Rectal smooth muscle tissue (tissue), 1 donor: Measurements from ENCODE around the gene IFIT2.
"Not testable (repeated sequence)": the region's sequence is repeated elsewhere in the genome, so short reads cannot be mapped to it uniquely, and the experiment has no call there.

Experiments used
- H3K27ac ChIP-seq: one replicate; pipeline ENCODE4 v1.7.0; 2013; ENCODE audit warnings: low read depth, low read length, inconsistent platforms
- H3K27me3 ChIP-seq: one replicate; pipeline ENCODE4 v1.7.0; 2013; ENCODE audit warnings: low read length; ENCODE audit not compliant: control insufficient read depth, insufficient read depth
- H3K36me3 ChIP-seq: one replicate; pipeline ENCODE4 v1.7.0; 2013; ENCODE audit warnings: low read length; ENCODE audit not compliant: control insufficient read depth, insufficient read depth
- H3K4me1 ChIP-seq: one replicate; pipeline ENCODE4 v1.7.0; 2013; ENCODE audit warnings: low read length; ENCODE audit not compliant: control insufficient read depth, insufficient read depth
- H3K4me3 ChIP-seq: one replicate; pipeline ENCODE4 v1.7.0; 2013; ENCODE audit warnings: low read length
- H3K9ac ChIP-seq: one replicate; pipeline ENCODE4 v1.7.0; 2013; ENCODE audit warnings: low read length

IFIT2 gene, protein sequence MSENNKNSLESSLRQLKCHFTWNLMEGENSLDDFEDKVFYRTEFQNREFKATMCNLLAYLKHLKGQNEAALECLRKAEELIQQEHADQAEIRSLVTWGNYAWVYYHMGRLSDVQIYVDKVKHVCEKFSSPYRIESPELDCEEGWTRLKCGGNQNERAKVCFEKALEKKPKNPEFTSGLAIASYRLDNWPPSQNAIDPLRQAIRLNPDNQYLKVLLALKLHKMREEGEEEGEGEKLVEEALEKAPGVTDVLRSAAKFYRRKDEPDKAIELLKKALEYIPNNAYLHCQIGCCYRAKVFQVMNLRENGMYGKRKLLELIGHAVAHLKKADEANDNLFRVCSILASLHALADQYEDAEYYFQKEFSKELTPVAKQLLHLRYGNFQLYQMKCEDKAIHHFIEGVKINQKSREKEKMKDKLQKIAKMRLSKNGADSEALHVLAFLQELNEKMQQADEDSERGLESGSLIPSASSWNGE

GRCh38 chr10:89301721-89302445 lies at the start of gene IFIT2:
IFIT2 (plus strand) TSS chr10:89302046; CDS start chr10:89302124, 78 bp downstream.
- H3K27me3 ChIP-seq: no peaks in the 10 kb centered on the region
- peak within 1 kb of the TSS; percentile 78 for H3K9ac ChIP-seq
- peak within 1 kb of the TSS; percentile 90 for H3K27ac ChIP-seq
- H3K36me3 ChIP-seq: no peaks in the 10 kb centered on the region
- peak within 1 kb of the TSS; percentile 69 for H3K4me3 ChIP-seq
- H3K4me1 ChIP-seq: peaks cover 15% of the 10 kb centered on the region

DNA sequence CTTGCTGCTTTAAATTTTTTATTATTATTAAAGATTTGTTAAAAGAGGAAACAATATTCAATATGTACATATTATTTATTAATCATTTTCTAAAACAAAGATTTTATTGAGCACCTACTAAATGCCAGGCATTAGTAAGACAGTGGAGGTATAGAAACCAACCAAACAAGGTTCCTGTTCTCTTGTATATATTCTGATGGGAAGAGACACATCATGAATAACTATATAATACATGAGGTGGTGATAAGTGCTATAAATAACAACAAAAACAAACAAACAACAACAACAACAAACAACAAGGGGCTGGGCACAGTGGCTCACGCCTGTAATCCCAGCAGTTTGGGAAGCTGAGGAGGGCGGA lies 49.6 kb upstream of the IFIT2 start:
- Histone ChIP-seq H3K4me3 (no peak overlapping the region), H3K27ac (no peak overlapping the region), H3K9ac (no peak overlapping the region)

GRCh38 chr10:89255091-89255579 lies 46.7 kb upstream of the IFIT2 start:
- not testable (repeated sequence) for H3K4me3 ChIP-seq, H3K9ac ChIP-seq, H3K27me3 ChIP-seq, H3K36me3 ChIP-seq, H3K27ac ChIP-seq, H3K4me1 ChIP-seq

More for the DNA sequence above, 49.6 kb upstream of the IFIT2 start:
- Histone ChIP-seq H3K4me1 (no peaks in the 10 kb centered on the region), H3K27me3 (no peaks in the 10 kb centered on the region), H3K36me3 (no peaks in the 10 kb centered on the region)

DNA sequence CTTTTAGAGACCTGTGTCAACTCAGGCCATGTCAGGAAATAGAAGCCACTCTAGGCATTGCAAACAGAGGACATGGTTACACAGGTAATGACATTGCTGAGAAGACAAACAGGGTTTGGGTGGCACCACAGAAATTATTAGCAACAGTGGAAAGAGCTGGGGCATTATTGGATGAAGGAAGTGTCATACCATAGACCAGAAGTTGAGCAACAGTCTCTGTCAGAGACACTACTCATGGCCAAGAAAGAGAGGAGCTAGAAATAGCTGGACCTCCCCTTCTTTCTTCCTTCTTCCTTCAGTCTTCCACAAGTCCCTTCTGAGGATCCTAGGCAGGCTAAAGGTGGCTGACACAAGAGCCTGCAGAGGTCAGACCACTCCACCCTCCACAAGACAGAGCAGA lies 46.1 kb upstream of the IFIT2 start:
- Histone ChIP-seq H3K9ac (no peak overlapping the region), H3K4me1 (peaks cover 4% of the 10 kb centered on the region), H3K27ac (no peak overlapping the region)

DNA sequence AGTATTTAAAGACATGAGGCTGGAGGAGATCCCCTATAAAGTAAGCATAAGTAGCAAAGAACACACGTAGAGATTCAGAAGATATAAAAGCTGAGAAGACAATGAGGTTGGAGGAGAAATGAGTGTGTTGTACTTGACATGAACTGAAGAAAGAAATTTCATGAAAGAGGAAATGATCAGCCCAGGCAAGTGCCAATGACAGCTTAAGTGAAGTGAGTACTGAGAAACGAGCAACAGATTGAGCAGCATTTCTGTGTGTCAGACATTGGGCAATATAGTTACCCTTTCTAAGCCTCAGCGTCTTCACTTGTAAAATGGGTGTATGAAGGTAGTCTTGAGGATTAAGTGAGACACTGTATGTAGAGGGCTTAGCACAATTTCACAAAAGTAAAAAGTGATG lies 45.5 kb upstream of the IFIT2 start:
- H3K4me1 ChIP-seq: peaks cover 4% of the 10 kb centered on the region
- H3K27ac ChIP-seq: no peak overlapping the region
- no peaks in the 10 kb centered on the region for H3K27me3 ChIP-seq
- no peak overlapping the region for H3K4me3 ChIP-seq
- H3K9ac ChIP-seq: no peak overlapping the region
- H3K36me3 ChIP-seq: no peaks in the 10 kb centered on the region

More for the DNA sequence above, 46.1 kb upstream of the IFIT2 start:
- no peaks in the 10 kb centered on the region for H3K36me3 ChIP-seq
- H3K4me3 ChIP-seq: no peak overlapping the region
- H3K27me3 ChIP-seq: no peaks in the 10 kb centered on the region

DNA sequence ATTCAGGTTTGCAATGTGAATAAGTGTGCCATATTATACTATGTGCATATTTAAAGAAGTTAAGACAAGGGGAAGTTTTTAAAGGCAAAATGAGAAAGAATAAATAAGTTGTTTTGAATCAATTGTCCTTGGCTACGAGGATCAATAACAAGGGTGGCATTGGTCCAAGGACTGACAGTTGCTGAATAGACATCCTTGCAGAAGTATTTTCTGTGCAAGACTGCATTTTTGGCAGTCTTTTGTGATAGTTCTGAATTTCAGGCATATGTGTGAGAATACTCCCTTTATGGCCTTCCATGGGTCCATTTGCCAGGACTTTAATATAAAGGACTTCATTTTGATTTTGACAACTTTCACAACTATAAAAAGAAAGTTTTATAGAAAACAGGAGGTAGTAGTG lies 44.9 kb upstream of the IFIT2 start:
- Histone ChIP-seq H3K4me1 (peaks cover 4% of the 10 kb centered on the region), H3K9ac (no peak overlapping the region), H3K36me3 (no peaks in the 10 kb centered on the region), H3K4me3 (no peak overlapping the region), H3K27me3 (no peaks in the 10 kb centered on the region), H3K27ac (no peak overlapping the region)

DNA sequence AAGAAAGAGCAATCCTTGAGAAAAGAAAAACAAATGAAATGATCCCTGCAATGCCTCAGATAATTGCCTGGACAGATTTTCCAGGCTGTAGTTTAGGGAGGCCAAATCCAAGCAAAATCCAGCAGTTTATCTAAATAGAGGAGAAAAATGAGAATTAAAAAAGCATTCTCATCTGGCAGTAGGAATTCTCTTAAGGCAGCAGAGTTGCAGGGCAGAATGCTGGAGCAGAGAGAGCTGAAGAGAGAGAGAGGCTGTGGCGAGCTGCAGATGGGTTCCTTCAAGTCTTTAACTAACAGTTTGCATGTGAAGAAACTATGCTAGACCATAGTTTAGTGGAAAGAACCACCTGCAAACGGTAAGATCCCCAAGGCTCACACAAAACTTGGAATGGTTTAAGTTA lies 44.3 kb upstream of the IFIT2 start:
- Histone ChIP-seq H3K4me1 (peaks cover 4% of the 10 kb centered on the region), H3K9ac (no peak overlapping the region)

GRCh38 chr10:89258881-89259280 lies 43.0 kb upstream of the IFIT2 start:
- no peak overlapping the region for H3K9ac ChIP-seq
- H3K36me3 ChIP-seq: no peaks in the 10 kb centered on the region
- H3K4me3 ChIP-seq: no peak overlapping the region
- H3K4me1 ChIP-seq: peaks cover 4% of the 10 kb centered on the region
- H3K27me3 ChIP-seq: no peaks in the 10 kb centered on the region
- H3K27ac ChIP-seq: no peak overlapping the region

More for the DNA sequence above, 44.3 kb upstream of the IFIT2 start:
- H3K36me3 ChIP-seq: no peaks in the 10 kb centered on the region
- no peak overlapping the region for H3K4me3 ChIP-seq
- H3K27ac ChIP-seq: no peak overlapping the region
- H3K27me3 ChIP-seq: no peaks in the 10 kb centered on the region

DNA sequence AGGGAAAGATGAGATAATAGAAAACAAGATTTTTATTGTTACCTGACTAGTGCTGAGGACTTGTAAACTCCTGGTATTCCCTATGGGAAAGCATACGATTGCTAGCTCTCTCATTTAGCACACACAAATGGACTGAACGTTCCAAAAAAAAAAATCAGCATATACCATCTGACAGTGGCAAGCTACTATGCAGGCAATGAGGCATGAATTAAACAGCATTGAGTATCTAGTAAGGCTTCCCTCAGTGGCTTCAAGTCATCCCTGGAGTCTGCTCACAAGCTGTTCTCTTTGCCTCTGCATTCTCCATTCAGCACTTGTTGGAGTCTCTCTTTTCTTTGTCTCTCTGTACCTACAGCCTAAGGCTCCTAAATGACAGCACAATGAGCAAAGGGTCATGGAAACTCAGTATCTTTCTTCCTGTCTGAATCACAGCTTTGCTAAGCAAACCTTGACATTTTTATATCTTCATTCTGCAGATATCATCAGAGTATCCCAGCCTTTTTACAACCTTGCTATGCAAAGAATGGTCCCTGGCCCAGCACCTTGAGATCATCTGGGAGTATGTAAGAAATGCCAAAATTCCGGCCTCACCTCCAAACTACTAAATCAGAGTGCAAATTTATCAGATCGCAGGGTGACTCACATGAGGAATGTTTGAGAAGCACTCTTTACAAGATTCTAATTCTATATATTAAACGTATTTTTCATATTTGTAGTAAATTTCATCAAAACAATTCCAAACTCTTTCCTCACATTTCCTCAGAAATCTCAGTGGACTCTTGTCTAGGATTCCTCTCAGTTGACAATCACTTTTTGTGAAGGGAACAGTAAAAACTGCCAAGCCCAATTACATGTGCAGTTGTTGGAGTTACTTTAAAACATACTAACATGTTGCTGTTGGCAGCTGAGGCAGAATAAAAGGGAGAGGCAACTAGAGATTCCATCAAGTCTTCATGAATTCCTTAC lies 39.5 kb upstream of the IFIT2 start:
- Histone ChIP-seq H3K9ac (no peak overlapping the region), H3K27ac (no peak overlapping the region), H3K4me3 (no peak overlapping the region), H3K27me3 (no peaks in the 10 kb centered on the region), H3K36me3 (no peaks in the 10 kb centered on the region), H3K4me1 (peaks cover 16% of the 10 kb centered on the region)

DNA sequence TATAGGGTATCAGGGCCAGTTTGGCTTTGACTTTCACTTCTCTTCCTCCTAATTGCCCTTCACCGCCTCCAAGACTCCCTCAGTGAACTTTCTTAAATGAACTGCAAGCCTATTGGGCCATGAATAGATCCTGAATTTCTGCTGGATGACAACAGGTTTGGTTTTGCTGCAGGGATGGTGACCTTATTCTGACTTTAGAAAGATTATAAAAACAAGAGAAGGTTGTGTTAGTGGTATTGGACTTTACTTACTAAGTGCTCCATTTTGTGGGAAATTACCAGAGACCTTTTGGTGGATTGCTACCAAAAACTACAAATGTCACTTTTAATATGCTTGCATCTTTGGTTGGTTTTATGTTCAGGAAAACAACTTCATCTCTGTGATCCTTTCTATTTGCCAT lies 38.8 kb upstream of the IFIT2 start:
- Histone ChIP-seq H3K27me3 (no peaks in the 10 kb centered on the region), H3K4me1 (peaks cover 16% of the 10 kb centered on the region), H3K27ac (no peak overlapping the region), H3K9ac (no peak overlapping the region), H3K36me3 (no peaks in the 10 kb centered on the region), H3K4me3 (no peak overlapping the region)

- H3K9ac ChIP-seq: no peak overlapping the region
- no peaks in the 10 kb centered on the region for H3K27me3 ChIP-seq
- no peak overlapping the region for H3K27ac ChIP-seq
- H3K4me1 ChIP-seq: peaks cover 16% of the 10 kb centered on the region
- no peak overlapping the region for H3K4me3 ChIP-seq
- no peaks in the 10 kb centered on the region for H3K36me3 ChIP-seq
These were observed 38.3 kb upstream of the IFIT2 start for GRCh38 chr10:89263531-89263930.
